SK-N-SH (cell line): Measurements from ENCODE around the gene RAB7B.

ENCODE experiments used
- CHD2 ChIP-seq: fragments of 150-350 bp; IDR thresholded peaks from 2 replicates; pipeline ENCODE4 v1.6.1; 2018; ENCODE audit warnings: low read length; ENCODE audit not compliant: partially characterized antibody
- CTCF ChIP-seq: fragments of 200-600 bp; sonication (generic); IDR thresholded peaks from 2 replicates; pipeline ENCODE4 v1.6.1; 2017; ENCODE audit warnings: antibody characterized with exemption, mild to moderate bottlenecking, moderate library complexity
- IRF3 ChIP-seq: fragments of 150-350 bp; IDR thresholded peaks from 2 replicates; pipeline ENCODE4 v1.6.1; 2016; ENCODE audit warnings: mild to moderate bottlenecking, low read depth, low read length
- NRF1 ChIP-seq: IDR thresholded peaks from 2 replicates; pipeline ENCODE4 v1.6.1; 2012; ENCODE audit warnings: low read depth, mild to moderate bottlenecking, low read length
- PBX3 ChIP-seq: IDR thresholded peaks from 2 replicates; pipeline ENCODE4; 2012
- POLR2AphosphoS5 ChIP-seq: IDR thresholded peaks from 2 replicates; pipeline ENCODE4 v1.6.1; 2012; ENCODE audit warnings: low read depth, low read length
- RAD21 ChIP-seq: IDR thresholded peaks from 2 replicates; pipeline ENCODE4 v1.6.1; 2012; ENCODE audit warnings: mild to moderate bottlenecking, low read length
- RCOR1 ChIP-seq: fragments of 150-350 bp; IDR thresholded peaks from 2 replicates; pipeline ENCODE4 v1.6.1; 2017; ENCODE audit warnings: antibody characterized with exemption, low read length
- REST ChIP-seq: IDR thresholded peaks from 2 replicates; pipeline ENCODE4 v1.6.1; 2012; ENCODE audit warnings: mild to moderate bottlenecking, low read depth, low read length, moderate library complexity
- RFX5 ChIP-seq: IDR thresholded peaks from 2 replicates; pipeline ENCODE4 v1.6.1; 2012; ENCODE audit warnings: mild to moderate bottlenecking, improper control_type of control experiment, low read length
- SIN3A ChIP-seq: IDR thresholded peaks from 2 replicates; pipeline ENCODE4 v1.6.1; 2012; ENCODE audit warnings: low read depth, mild to moderate bottlenecking, low read length, moderate library complexity, borderline replicate concordance
- SMC3 ChIP-seq: IDR thresholded peaks from 2 replicates; pipeline ENCODE4 v1.6.1; 2012; ENCODE audit warnings: low read depth, low read length, improper control_type of control experiment
- TF ChIP-seq, protein P1 (sequence below): fragments of 150-350 bp; IDR thresholded peaks from 2 replicates; pipeline ENCODE4 v1.6.1; 2017; ENCODE audit warnings: antibody characterized with exemption, low read length, low read depth, borderline replicate concordance
- TF ChIP-seq, protein P2 (sequence below): IDR thresholded peaks from 2 replicates; pipeline ENCODE4 v1.4.0; 2012; ENCODE audit warnings: low read depth, borderline replicate concordance

GRCh38 chr1:205985330-205986005, 17.7 kb downstream of the RAB7B start:
- TF ChIP-seq CTCF: no peak
- TF ChIP-seq POLR2AphosphoS5: no peak
- no peak for TF ChIP-seq RCOR1
- TF ChIP-seq RAD21: no peak
- TF ChIP-seq, protein P1, sequence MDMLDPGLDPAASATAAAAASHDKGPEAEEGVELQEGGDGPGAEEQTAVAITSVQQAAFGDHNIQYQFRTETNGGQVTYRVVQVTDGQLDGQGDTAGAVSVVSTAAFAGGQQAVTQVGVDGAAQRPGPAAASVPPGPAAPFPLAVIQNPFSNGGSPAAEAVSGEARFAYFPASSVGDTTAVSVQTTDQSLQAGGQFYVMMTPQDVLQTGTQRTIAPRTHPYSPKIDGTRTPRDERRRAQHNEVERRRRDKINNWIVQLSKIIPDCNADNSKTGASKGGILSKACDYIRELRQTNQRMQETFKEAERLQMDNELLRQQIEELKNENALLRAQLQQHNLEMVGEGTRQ: no peak
- no peak for TF ChIP-seq NRF1
- TF ChIP-seq IRF3: no peak
- no peak for TF ChIP-seq RFX5
- no peak for TF ChIP-seq SMC3
- TF ChIP-seq, protein P2, sequence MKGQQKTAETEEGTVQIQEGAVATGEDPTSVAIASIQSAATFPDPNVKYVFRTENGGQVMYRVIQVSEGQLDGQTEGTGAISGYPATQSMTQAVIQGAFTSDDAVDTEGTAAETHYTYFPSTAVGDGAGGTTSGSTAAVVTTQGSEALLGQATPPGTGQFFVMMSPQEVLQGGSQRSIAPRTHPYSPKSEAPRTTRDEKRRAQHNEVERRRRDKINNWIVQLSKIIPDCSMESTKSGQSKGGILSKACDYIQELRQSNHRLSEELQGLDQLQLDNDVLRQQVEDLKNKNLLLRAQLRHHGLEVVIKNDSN: no peak
- TF ChIP-seq SIN3A: no peak
- TF ChIP-seq PBX3: no peak
- no peak for TF ChIP-seq CHD2
- no peak for TF ChIP-seq REST
